Astrocyte of the cerebellum (primary cell): ENCODE measurements around the gene SHISAL1.

Experiments
- DNase-seq: peaks from one replicate; pipeline ENCODE4 v3.0.0-alpha.2; 2011; ENCODE audit warnings: low read depth
- H3K4me3 ChIP-seq: 2 replicates; pipeline ENCODE4 v1.5.1; 2011; ENCODE audit warnings: mild to moderate bottlenecking, low read depth, low read length, moderate library complexity
- in situ Hi-C: cut with HindIII; loops from 2 replicates; pipeline ENCODE4 v1.10.0; 2017; ENCODE audit warnings: low sequenced_read_pairs
- TF ChIP-seq, protein P1 (sequence below): IDR thresholded peaks from 2 replicates; pipeline ENCODE4 v1.5.1; 2012; ENCODE audit warnings: low read length, low read depth, moderate library complexity, mild to moderate bottlenecking; ENCODE audit errors: missing control alignments

SHISAL1 gene

DNA sequence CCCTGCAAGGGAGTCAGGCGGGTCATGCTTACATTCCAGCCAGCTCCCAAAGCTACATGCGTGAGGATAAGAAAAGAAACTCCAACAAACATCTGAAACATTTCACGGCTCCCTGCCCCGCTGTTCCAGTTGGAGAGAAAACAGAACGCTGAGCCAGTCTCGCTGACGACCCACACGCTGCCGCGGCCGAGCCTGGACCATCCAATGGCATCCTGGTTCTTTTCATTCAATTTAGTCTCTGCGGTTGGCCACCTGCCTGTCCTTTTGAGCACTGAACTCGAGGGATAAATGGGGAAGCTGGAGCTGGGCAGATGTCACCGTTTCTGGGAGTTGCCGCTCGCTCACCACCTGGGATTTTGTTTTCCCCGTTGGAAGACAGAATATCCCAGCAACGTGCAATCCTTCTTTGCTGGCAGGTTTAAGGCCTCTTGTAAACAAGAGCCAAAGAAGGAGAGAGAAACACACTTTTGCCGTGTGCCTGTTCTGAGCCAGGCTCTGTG lies 45.3 kb upstream of the SHISAL1 start:
- DNase-seq, result peak; percentile 32
- in situ Hi-C loops, result loop anchor here (5.0 kb wide), 2 partner anchors 51 to 276 kb away; no protein-coding TSS in a partner anchor
- TF ChIP-seq, protein P1, sequence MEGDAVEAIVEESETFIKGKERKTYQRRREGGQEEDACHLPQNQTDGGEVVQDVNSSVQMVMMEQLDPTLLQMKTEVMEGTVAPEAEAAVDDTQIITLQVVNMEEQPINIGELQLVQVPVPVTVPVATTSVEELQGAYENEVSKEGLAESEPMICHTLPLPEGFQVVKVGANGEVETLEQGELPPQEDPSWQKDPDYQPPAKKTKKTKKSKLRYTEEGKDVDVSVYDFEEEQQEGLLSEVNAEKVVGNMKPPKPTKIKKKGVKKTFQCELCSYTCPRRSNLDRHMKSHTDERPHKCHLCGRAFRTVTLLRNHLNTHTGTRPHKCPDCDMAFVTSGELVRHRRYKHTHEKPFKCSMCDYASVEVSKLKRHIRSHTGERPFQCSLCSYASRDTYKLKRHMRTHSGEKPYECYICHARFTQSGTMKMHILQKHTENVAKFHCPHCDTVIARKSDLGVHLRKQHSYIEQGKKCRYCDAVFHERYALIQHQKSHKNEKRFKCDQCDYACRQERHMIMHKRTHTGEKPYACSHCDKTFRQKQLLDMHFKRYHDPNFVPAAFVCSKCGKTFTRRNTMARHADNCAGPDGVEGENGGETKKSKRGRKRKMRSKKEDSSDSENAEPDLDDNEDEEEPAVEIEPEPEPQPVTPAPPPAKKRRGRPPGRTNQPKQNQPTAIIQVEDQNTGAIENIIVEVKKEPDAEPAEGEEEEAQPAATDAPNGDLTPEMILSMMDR, result no peak

DNA sequence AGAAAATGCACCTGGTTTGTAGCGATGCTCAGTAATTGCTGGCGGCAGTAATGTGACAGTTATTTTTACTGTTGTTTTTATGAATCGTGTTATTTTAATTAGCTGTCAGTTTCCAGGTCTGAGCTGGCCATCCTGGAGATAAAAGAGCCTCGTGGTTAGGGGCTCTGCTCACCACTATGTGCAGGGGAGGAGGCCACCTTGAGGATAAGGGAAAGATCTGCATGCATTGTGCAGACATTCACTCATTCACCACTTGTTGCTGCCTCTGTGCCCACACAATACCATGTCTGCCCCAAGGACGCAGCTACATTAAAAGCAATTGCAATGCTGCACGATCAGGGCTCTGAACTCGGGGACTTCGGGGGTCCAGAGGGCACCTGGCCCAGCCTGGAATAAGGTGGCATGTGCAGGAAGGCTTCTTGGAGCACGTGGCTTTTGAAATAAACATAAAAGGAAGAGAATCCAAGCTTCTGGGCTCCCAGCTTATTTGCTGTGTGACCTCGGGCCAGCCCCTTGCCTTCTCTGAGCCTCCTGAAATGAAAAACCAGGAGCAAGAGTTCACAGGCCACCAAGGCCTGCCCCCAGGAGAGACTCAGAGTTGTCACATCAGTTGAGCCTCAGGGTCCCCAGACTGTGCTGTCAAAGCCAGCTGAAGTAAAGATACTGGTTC lies 44.7 kb upstream of the SHISAL1 start:
- no peak for DNase-seq
- in situ Hi-C loops, result loop anchor here (5.0 kb wide), 2 partner anchors 50 to 275 kb away; no protein-coding TSS in a partner anchor
- H3K4me3 ChIP-seq, result no peak overlapping the region
- TF ChIP-seq, protein P1, result peak; percentile 27

More for the DNA sequence above, 45.3 kb upstream of the SHISAL1 start:
- H3K4me3 ChIP-seq, result no peak overlapping the region

DNA sequence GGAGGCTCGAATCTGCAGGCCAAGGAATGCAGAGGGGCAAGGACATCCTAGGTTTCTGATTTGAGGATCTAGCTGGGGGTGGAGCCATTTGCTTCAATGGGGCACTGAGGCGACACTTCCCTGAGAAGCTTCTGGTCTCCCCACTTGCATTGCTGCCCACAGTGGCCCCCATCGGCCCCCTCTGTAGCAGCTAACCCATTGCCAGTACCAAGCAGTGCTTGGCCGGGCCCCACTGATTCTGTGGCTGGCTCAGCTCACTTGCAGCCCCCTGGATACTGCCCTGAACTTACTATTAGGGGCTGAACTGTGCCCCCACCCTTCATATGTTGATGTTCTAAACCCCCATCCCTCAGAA lies 42.9 kb upstream of the SHISAL1 start:
- TF ChIP-seq, protein P1, result no peak
- DNase-seq, result no peak
- in situ Hi-C loops, result loop anchor here (5.0 kb wide), 2 partner anchors 48 to 273 kb away; no protein-coding TSS in a partner anchor
- no peak overlapping the region for H3K4me3 ChIP-seq

DNA sequence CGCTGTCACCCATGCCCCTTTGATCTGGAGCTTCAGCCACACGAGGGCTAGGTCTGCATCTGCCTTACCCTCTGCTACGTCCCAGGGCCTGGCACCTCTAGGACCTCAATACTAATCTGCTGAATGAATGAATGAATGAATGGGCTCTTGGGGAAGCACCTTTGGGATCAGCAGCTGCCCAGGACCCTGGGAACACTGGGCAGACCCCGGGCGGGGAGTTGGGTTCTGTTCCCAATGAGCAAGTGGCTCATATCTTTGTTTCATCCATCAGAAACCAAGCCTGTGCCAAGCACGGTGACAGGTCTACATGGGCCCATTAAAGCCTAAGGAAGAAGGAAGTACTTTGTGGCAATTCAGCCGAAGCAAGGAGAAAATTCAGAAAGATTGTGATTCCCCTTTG lies 41.5 kb upstream of the SHISAL1 start:
- in situ Hi-C loops, result no loop called here
- DNase-seq, result no peak
- no peak overlapping the region for H3K4me3 ChIP-seq
- TF ChIP-seq, protein P1, result no peak

DNA sequence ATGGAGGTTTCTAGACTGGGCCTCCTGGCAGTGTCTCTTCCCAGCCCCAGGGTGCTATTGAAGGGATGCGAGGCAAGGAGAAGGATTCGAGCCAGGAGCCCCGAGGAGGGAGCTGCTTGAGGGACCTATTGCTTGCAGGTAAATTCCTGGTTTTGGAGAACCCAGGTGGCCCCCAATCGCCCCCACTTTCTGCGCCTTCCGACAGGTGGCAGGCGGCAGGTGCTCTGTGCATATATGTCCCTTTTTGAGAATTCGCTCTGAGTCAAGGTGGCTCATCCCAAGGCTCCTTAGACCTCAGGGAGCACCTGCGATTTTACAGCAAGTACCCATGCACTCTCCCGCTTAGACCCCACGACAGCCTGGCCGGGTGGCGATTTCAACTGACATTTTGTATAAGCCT lies 40.3 kb upstream of the SHISAL1 start:
- in situ Hi-C loops, result no loop called here
- H3K4me3 ChIP-seq, result no peak overlapping the region
- TF ChIP-seq, protein P1, result no peak
- DNase-seq, result no peak

DNA sequence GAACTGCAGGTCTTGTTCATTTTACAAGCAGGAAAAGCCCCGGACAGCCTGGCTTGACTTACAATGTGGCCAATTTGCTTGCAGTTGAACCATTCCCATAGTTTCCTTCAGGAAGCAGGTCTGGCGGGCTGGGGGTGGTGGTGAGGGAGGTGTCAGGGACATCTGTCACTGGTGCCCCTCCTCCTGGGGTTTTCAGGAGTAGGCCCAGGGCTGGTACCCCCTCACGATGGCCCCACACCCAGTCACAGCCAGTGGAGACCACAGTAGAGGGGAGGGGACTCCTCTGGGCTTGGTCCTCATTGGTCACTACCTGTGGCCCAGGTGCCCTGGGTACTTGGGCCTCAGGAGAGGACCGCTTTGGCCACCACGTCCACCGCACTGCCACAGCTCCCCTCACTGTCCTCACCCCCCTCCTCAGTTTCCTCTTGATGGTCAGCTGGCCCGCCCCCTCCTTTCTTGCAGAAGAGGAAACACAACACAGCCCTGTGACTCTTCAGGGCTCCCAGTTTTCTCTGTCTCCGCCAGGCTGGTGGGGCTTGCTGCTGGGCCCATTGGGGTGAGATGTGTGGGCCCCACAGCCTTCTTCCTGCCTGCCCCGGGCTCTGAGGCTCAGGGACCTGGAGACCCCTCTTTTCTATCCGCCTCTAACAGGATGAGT lies 39.8 kb upstream of the SHISAL1 start:
- TF ChIP-seq, protein P1, result no peak
- in situ Hi-C loops, result no loop called here
- DNase-seq, result no peak
- no peak overlapping the region for H3K4me3 ChIP-seq
